ENCODE measurements around the gene WDR11. TPM values are rescaled to one million over a fixed set of nuclear protein-coding genes. Genes with fewer than 3 reads are reported as not detected.
A peak's percentile ranks its signal among the peaks of the same experiment; 100 is the strongest.

The WDR11 gene
- total and polyA plus RNA-seq, 9 of the 15 experiments (the other 6 are each of a cell fraction or from before 2014, with no cell fraction given), result 12.4 to 50.7 (median 23.6) TPM

DNA sequence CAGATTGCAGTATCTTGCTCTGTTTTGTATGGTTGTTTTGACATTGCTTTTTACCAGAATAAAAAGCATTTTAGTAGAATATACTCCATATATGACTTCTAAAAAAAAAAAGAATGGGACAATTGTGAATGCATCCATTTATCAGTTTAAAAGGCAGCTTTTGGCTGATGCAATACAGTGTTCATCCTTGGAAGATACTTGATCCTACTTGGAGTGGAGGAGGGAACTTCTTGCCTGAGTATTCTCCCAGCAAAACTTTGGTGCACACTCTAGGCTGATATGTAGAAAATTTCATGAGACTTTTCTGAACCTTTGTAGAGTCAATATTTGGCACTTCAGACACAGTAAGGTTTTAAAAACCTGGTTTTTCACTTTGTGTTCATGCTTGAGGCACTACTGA lies 40.2 kb downstream of the WDR11 start (continued):
- TF ChIP-seq, protein P1, sequence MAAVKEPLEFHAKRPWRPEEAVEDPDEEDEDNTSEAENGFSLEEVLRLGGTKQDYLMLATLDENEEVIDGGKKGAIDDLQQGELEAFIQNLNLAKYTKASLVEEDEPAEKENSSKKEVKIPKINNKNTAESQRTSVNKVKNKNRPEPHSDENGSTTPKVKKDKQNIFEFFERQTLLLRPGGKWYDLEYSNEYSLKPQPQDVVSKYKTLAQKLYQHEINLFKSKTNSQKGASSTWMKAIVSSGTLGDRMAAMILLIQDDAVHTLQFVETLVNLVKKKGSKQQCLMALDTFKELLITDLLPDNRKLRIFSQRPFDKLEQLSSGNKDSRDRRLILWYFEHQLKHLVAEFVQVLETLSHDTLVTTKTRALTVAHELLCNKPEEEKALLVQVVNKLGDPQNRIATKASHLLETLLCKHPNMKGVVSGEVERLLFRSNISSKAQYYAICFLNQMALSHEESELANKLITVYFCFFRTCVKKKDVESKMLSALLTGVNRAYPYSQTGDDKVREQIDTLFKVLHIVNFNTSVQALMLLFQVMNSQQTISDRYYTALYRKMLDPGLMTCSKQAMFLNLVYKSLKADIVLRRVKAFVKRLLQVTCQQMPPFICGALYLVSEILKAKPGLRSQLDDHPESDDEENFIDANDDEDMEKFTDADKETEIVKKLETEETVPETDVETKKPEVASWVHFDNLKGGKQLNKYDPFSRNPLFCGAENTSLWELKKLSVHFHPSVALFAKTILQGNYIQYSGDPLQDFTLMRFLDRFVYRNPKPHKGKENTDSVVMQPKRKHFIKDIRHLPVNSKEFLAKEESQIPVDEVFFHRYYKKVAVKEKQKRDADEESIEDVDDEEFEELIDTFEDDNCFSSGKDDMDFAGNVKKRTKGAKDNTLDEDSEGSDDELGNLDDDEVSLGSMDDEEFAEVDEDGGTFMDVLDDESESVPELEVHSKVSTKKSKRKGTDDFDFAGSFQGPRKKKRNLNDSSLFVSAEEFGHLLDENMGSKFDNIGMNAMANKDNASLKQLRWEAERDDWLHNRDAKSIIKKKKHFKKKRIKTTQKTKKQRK (IDR thresholded peaks at IDR 0.05; ENCODE audit: borderline replicate concordance, low read depth, low read length), result no peak
- TF ChIP-seq MEIS2 (IDR thresholded peaks at IDR 0.05; ENCODE audit: partially characterized antibody) (no peak), ZFP1 (CRISPR knock-in tag; IDR thresholded peaks at IDR 0.05) (no peak), TRIM24 (IDR thresholded peaks at IDR 0.05) (peak in 1 of 2 experiments; percentile 28; a peak in 1 of 4 replicates), LEF1 (IDR thresholded peaks at IDR 0.05) (no peak), TEAD2 (tag; IDR thresholded peaks at IDR 0.05) (no peak), ZNF311 (CRISPR knock-in tag; IDR thresholded peaks at IDR 0.05) (0 out of 2 replicates have a peak, but pooled peaks have one; percentile 23), KDM4B (IDR thresholded peaks at IDR 0.05; ENCODE audit: borderline replicate concordance in 2 of 2, low read depth in 1 of 2) (no peak), TARDBP (IDR thresholded peaks at IDR 0.05) (no peak), FOXJ2 (tag; IDR thresholded peaks at IDR 0.05) (0 out of 2 replicates have a peak, but pooled peaks have one; percentile 55), ZNF175 (CRISPR knock-in tag; IDR thresholded peaks at IDR 0.05; ENCODE audit: low read depth) (peak; percentile 83), MAZ (CRISPR knock-in tag; conservative IDR thresholded peaks at IDR 0.05 in 1 of 2, IDR thresholded peaks at IDR 0.05 in 1 of 2) (no peak), NR2C2 (CRISPR knock-in tag; IDR thresholded peaks at IDR 0.05) (no peak), NR2C2 (tag; IDR thresholded peaks at IDR 0.05) (0 out of 2 replicates have a peak, but pooled peaks have one; percentile 22)
- TF ChIP-seq, protein P2, sequence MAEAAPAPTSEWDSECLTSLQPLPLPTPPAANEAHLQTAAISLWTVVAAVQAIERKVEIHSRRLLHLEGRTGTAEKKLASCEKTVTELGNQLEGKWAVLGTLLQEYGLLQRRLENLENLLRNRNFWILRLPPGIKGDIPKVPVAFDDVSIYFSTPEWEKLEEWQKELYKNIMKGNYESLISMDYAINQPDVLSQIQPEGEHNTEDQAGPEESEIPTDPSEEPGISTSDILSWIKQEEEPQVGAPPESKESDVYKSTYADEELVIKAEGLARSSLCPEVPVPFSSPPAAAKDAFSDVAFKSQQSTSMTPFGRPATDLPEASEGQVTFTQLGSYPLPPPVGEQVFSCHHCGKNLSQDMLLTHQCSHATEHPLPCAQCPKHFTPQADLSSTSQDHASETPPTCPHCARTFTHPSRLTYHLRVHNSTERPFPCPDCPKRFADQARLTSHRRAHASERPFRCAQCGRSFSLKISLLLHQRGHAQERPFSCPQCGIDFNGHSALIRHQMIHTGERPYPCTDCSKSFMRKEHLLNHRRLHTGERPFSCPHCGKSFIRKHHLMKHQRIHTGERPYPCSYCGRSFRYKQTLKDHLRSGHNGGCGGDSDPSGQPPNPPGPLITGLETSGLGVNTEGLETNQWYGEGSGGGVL (CRISPR knock-in tag; IDR thresholded peaks at IDR 0.05), result no peak
- TF ChIP-seq, protein P3, sequence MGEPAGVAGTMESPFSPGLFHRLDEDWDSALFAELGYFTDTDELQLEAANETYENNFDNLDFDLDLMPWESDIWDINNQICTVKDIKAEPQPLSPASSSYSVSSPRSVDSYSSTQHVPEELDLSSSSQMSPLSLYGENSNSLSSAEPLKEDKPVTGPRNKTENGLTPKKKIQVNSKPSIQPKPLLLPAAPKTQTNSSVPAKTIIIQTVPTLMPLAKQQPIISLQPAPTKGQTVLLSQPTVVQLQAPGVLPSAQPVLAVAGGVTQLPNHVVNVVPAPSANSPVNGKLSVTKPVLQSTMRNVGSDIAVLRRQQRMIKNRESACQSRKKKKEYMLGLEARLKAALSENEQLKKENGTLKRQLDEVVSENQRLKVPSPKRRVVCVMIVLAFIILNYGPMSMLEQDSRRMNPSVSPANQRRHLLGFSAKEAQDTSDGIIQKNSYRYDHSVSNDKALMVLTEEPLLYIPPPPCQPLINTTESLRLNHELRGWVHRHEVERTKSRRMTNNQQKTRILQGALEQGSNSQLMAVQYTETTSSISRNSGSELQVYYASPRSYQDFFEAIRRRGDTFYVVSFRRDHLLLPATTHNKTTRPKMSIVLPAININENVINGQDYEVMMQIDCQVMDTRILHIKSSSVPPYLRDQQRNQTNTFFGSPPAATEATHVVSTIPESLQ (CRISPR knock-in tag; IDR thresholded peaks at IDR 0.05), result no peak
- TF ChIP-seq, protein P4, sequence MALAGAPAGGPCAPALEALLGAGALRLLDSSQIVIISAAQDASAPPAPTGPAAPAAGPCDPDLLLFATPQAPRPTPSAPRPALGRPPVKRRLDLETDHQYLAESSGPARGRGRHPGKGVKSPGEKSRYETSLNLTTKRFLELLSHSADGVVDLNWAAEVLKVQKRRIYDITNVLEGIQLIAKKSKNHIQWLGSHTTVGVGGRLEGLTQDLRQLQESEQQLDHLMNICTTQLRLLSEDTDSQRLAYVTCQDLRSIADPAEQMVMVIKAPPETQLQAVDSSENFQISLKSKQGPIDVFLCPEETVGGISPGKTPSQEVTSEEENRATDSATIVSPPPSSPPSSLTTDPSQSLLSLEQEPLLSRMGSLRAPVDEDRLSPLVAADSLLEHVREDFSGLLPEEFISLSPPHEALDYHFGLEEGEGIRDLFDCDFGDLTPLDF (CRISPR knock-in tag; IDR thresholded peaks at IDR 0.05), result no peak
- TF ChIP-seq, protein P5, sequence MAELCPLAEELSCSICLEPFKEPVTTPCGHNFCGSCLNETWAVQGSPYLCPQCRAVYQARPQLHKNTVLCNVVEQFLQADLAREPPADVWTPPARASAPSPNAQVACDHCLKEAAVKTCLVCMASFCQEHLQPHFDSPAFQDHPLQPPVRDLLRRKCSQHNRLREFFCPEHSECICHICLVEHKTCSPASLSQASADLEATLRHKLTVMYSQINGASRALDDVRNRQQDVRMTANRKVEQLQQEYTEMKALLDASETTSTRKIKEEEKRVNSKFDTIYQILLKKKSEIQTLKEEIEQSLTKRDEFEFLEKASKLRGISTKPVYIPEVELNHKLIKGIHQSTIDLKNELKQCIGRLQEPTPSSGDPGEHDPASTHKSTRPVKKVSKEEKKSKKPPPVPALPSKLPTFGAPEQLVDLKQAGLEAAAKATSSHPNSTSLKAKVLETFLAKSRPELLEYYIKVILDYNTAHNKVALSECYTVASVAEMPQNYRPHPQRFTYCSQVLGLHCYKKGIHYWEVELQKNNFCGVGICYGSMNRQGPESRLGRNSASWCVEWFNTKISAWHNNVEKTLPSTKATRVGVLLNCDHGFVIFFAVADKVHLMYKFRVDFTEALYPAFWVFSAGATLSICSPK (IDR thresholded peaks at IDR 0.05; ENCODE audit: borderline replicate concordance), result no peak

Data from K562 (cell line).